Colonic mucosa (tissue), 4 donors: ENCODE data around the gene MAPK1IP1L. TPM values are rescaled to one million over a fixed set of nuclear protein-coding genes. Genes with fewer than 3 reads are reported as not detected.
A peak's percentile ranks its signal among the peaks of the same experiment; 100 is the strongest.

Source experiments
- DNase-seq: peaks from one replicate; pipeline ENCODE4 v3.0.0-alpha.2; 2020
- H3K27ac ChIP-seq: fragments of 200-600 bp; one replicate; pipeline ENCODE4 v1.8.0; 2021
- H3K27me3 ChIP-seq: fragments of 200-600 bp; one replicate; pipeline ENCODE4 v1.8.0; 2021
- H3K36me3 ChIP-seq: fragments of 200-600 bp; one replicate; pipeline ENCODE4 v1.8.0; 2021
- H3K4me1 ChIP-seq: fragments of 200-600 bp; one replicate; pipeline ENCODE4 v1.8.0; 2021; ENCODE audit warnings: mild to moderate bottlenecking
- H3K4me3 ChIP-seq: fragments of 200-600 bp; one replicate; pipeline ENCODE4 v1.8.0; 2021
- H3K9ac ChIP-seq, 2 donors: one replicate each; pipeline ENCODE4 v1.7.0; 2013; ENCODE audit warnings: control low read depth in 2 of 2, low read depth in 2 of 2, low read length in 2 of 2
- H3K9me3 ChIP-seq: fragments of 200-600 bp; one replicate; pipeline ENCODE4 v1.8.0; 2021
- intact Hi-C: fragments of 100-400 bp; cut with DNase I; formaldehyde crosslinking; loops from one replicate; pipeline ENCODE4 v1.14.1; 2022
- total RNA-seq, 2 donors: library from RNA; stranded (reverse); fragmentation: NEBNext Ultra II Directional in 1 of 2; extraction: Animal tissue kit (Norgen Biotek cat#: 25700) in 1 of 2; gene quantifications; one replicate each; pipeline ENCODE4 v1.2.1, GENCODE V29; 2021
- TF ChIP-seq, protein P1 (sequence below): fragments of 200-600 bp; IDR thresholded peaks from one replicate; pipeline ENCODE4 v1.8.0; 2022; ENCODE audit warnings: antibody characterized with exemption, mild to moderate bottlenecking
- donor health status: healthy.
- donor health status: DM: no; HTN: no; CAD: no.
- donor health status: DM: no; HTN: no; CAD: no.

MAPK1IP1L gene
- total RNA-seq, 2 donors from 2014 or later, result 79.8 to 83.2 TPM

- Histone ChIP-seq H3K36me3 (no peaks in the 10 kb centered on the region), H3K27ac (no peak overlapping the region), H3K9me3 (no peaks in the 10 kb centered on the region), H3K4me3 (no peak overlapping the region), H3K4me1 (no peaks in the 10 kb centered on the region), H3K9ac (no peak overlapping the region), H3K27me3 (no peaks in the 10 kb centered on the region)
- intact Hi-C loops, result no loop called here
- TF ChIP-seq, protein P1, sequence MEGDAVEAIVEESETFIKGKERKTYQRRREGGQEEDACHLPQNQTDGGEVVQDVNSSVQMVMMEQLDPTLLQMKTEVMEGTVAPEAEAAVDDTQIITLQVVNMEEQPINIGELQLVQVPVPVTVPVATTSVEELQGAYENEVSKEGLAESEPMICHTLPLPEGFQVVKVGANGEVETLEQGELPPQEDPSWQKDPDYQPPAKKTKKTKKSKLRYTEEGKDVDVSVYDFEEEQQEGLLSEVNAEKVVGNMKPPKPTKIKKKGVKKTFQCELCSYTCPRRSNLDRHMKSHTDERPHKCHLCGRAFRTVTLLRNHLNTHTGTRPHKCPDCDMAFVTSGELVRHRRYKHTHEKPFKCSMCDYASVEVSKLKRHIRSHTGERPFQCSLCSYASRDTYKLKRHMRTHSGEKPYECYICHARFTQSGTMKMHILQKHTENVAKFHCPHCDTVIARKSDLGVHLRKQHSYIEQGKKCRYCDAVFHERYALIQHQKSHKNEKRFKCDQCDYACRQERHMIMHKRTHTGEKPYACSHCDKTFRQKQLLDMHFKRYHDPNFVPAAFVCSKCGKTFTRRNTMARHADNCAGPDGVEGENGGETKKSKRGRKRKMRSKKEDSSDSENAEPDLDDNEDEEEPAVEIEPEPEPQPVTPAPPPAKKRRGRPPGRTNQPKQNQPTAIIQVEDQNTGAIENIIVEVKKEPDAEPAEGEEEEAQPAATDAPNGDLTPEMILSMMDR, result no peak
- DNase-seq, result no peak
Observed at GRCh38 chr14:55038708-55039107, 12.7 kb upstream of the MAPK1IP1L start.

DNA sequence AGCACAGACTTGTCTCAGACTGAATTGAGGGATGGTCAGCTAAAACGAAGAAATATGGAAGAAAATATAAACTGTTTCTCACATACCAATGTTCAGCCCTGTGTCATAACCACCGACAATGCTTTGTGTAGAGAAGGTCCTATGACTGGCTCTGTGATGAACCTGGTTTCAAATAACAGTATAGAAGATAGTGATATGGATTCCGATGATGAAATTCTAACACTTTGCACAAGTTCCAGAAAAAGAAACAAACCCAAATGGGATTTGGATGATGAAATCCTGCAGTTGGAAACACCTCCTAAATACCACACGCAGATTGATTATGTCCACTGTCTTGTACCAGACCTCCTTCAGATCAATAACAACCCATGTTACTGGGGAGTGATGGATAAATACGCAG is 7.9 kb upstream of the MAPK1IP1L start:
- no peaks in the 10 kb centered on the region for H3K27me3 ChIP-seq
- no peak overlapping the region for H3K27ac ChIP-seq
- no peak for DNase-seq
- TF ChIP-seq, protein P1, result no peak
- intact Hi-C loops, result no loop called here
- no peaks in the 10 kb centered on the region for H3K4me1 ChIP-seq
- H3K36me3 ChIP-seq, result no peaks in the 10 kb centered on the region
- H3K4me3 ChIP-seq, result no peak overlapping the region
- no peak overlapping the region for H3K9ac ChIP-seq
- H3K9me3 ChIP-seq, result no peaks in the 10 kb centered on the region

- no peaks in the 10 kb centered on the region for H3K27me3 ChIP-seq
- H3K4me3 ChIP-seq, result no peak overlapping the region
- TF ChIP-seq, protein P1, result no peak
- no peaks in the 10 kb centered on the region for H3K36me3 ChIP-seq
- DNase-seq, result no peak
- H3K27ac ChIP-seq, result no peak overlapping the region
- intact Hi-C loops, result no loop called here
- no peaks in the 10 kb centered on the region for H3K9me3 ChIP-seq
- no peak overlapping the region for H3K9ac ChIP-seq
- no peaks in the 10 kb centered on the region for H3K4me1 ChIP-seq
Observed at GRCh38 chr14:55045087-55045486, 6.4 kb upstream of the MAPK1IP1L start.

DNA sequence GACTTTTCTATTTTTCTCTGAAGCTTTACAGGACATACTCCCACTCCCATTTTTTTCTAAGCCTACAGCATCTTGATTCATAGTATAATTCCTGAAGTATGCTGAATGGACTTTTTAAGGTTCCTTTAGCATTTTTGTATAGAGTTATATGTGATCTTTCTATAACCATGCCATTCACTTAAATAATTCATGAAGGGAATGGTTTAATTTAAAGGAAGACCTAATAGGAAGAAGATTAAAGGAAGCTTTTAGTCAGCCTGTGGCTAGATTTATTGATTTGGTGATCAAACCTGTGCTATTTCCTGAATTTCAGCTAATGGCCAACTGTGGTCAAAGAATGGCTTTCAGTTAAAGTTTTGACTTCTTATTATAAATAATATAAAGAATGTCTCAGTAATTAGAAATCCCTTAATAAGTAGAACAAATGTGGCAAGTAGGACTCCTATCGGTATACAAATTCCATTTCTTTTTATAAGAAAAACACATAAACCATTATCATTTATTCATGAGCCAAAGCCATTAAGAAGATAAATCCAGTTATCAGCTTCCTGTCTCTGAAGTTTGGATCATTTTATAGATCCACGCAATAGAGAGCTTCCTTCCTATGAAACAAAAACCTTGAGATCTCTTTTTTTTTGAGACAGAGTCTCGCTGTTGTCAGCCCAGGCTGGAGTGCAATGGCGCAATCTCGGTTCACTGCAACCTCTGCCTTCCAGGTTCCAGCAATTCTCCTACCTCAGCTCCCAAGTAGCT is 4.0 kb upstream of the MAPK1IP1L start:
- H3K9me3 ChIP-seq, result no peaks in the 10 kb centered on the region
- H3K4me3 ChIP-seq, result no peak overlapping the region
- DNase-seq, result no peak
- intact Hi-C loops, result no loop called here
- no peak overlapping the region for H3K9ac ChIP-seq
- no peaks in the 10 kb centered on the region for H3K36me3 ChIP-seq
- peaks cover under 1% of the 10 kb centered on the region for H3K4me1 ChIP-seq
- H3K27me3 ChIP-seq, result no peaks in the 10 kb centered on the region
- no peak overlapping the region for H3K27ac ChIP-seq
- TF ChIP-seq, protein P1, result no peak

- H3K27me3 ChIP-seq, result no peaks in the 10 kb centered on the region
Observed at GRCh38 chr14:55048900-55049436, 2.5 kb upstream of the MAPK1IP1L start.

More at GRCh38 chr14:55048900-55049436, 2.5 kb upstream of the MAPK1IP1L start:
- Histone ChIP-seq H3K27ac (peak overlapping the region; percentile 10), H3K36me3 (no peaks in the 10 kb centered on the region), H3K9me3 (no peaks in the 10 kb centered on the region), H3K9ac (no peak overlapping the region), H3K4me1 (peaks cover 15% of the 10 kb centered on the region), H3K4me3 (no peak overlapping the region)
- TF ChIP-seq, protein P1, result no peak
- DNase-seq, result no peak
- intact Hi-C loops, result no loop called here
